ENCODE measurements around the gene CACNA2D1.
"Not testable (repeated sequence)": the region's sequence is repeated elsewhere in the genome, so short reads cannot be mapped to it uniquely, and the experiment has no call there.

The CACNA2D1 gene

GRCh38 chr7:82433507-82433906, 10.1 kb downstream of the CACNA2D1 start:
- no peak for DNase-seq

DNA sequence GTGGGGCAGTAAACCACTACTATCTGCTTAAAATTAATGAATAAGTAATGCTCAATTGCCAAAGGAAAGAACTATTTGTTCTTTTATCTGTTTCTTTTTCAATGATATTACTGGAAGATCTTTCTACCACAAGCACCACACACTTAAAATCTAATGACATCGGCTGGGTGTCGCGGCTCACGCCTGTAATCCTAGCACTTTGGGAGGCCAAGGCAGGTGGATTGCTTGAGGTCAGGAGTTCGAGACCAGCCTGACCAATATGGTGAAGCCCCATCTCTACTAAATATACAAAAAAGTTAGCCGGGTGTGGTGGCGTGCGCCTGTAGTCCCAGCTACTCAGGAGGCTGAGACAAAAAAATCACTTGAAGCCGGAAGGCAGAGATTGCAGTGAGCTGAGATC, 10.8 kb downstream of the CACNA2D1 start:
- not testable (repeated sequence) for DNase-seq

DNA sequence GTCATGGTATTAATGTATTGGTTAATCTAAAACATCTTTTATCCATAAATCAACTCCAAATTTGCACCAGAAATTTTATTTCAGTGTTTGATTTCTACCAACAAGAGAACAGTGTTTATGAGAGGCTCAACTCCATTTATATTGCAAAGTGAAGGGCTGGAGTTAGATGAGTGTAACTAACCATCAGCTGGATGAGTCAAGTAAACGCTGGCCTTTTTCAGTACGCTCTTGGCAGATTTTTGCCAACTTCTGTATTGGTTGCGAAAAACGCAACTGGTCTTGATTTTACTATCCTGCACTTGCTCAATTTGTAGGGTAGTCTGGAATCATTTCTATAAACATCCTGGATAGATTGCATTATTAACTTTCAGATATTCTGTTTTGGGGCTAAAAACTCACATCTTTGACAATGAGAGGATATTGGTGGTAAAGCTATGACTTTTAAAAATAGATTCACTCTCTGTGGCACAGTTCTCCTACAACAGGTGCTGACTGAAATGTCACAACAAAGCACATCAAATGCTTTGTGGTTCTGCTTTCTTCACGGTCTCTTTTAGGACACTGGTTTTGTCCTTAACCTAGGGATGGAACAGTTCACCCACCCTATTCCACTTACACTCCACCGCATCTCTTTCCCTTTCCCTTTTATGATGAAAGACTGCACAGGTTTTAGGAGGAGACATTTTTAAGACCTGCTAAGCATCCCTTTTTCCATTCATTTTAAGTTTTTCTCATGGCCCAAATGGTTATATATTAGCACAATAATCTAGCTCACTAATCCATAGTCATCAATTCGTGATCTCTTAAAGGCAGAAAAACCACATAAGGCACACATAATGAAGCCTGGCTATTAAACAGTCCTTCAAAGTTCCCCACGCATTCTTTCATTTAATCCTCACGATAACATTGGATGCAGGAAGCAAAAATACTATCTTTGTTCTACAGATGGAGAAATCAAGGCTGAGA, 12.8 kb downstream of the CACNA2D1 start:
- DNase-seq, result no peak

GRCh38 chr7:82429408-82429807, 14.2 kb downstream of the CACNA2D1 start:
- DNase-seq, result no peak

DNA sequence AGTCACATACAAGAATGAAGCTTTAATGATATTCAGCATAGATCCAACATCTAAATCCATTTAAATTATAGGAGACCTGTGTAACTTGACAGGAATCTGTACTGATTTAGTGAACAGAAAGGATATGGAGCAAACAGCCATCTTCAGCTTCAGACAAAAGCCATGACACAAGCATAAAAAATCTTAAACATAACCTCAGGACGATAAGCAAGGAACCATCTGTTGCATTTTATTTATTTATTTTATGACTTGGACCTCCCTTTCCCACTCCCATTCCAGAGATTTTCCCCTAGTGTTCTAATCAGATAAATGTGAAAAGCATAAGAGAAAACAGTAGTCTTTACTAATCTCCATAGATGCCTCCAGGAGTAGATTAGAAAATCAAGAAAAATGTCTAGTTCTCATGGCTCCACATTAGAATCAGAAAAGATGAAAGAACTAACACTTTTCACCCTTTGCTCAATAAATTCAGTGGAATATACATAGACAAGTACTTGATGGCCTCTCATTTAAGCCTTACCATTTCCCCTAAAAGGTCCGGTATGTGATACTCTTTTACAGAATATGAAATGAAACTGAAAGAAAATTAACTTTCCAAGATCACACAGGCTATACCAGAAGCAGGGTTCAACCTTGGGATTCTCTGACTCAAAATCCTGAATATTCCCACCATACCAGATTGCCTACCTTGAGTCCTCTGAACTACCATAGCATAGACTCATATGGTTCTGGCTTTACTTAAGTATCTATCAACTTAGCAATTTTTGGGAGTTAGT, 15.2 kb downstream of the CACNA2D1 start:
- DNase-seq, result no peak

DNA sequence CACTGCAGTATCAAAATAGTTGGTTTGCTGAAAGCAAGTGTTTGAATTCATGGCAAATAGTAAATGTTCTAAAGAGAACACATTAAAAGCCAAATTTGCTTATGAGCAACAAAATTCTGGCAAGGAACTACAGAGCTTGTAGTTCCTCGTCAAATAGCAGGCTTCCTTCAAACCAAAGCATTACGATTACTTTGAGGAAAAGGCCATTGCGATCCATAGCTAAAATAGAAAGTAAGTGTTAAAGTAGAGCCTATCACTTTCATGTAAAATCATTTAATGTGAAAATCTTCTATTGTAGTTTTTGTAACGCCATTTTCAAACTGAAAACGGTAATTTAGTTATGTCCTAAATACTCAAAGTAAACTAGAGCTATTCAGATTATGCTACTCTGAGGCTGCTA, 20.1 kb downstream of the CACNA2D1 start:
- no peak for DNase-seq

- no peak for DNase-seq
Observed at GRCh38 chr7:82419200-82419599, 24.4 kb downstream of the CACNA2D1 start.

DNA sequence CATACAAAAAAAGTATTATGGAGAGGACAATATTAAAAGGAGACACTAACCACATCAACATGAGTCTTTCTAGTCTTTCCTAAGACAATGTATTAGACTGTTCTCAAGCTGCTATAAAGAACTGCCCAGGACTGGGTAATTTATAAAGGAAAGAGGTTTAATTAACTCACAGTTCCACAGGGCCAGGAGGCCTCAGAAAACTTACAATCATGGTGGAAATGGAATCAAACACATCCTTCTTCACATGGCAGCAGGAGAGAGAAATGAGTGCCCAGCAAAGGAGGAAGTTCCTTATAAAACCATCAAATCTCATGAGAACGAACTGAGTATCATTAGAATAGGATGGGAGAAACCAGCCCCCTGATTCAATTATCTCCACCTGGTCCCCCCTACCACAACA, 25.7 kb downstream of the CACNA2D1 start:
- no peak for DNase-seq

- DNase-seq, result no peak
Observed at GRCh38 chr7:82416402-82416801, 27.2 kb downstream of the CACNA2D1 start.

DNA sequence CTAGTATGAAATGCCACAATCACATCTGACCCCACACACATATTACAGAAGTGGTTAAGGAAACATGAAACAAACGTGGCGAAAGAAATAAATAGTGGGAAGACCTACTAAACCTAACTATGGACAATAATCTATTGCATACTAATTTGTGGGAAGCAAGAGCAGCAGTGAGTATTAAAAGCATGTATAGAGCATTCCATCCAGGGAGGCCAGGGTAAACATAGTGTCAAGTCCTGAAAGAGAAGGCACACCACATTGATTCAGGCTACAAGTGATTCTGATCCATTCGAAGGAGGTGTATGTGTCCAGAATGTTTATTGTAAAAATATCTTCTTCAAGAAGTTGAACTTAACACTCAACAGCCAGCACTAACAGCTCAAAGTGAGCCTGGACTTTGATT, 29.2 kb downstream of the CACNA2D1 start:
- DNase-seq, result no peak

GRCh38 chr7:82413237-82413636, 30.3 kb downstream of the CACNA2D1 start:
- no peak for DNase-seq

DNA sequence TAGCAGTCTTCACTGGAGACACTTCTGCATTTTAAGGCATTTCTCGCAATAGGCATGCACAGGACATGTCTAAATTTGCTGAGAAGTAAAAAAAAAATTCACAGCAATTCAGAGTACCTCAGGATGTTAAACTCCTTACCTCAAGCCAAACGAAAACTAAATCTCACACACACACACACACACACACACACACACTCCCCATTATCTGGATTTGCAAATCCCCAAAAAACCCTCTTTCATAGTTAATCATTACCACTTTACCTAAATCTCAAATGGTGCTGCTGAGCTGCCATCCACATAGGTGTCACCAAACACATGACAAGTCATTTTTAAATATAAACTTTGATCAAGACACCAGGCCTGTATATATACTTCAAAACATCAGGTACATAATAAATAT, 31.8 kb downstream of the CACNA2D1 start:
- DNase-seq, result no peak

- DNase-seq, result no peak
Observed at GRCh38 chr7:82410461-82410860, 33.1 kb downstream of the CACNA2D1 start.

- DNase-seq, result no peak
Observed at GRCh38 chr7:82406937-82407336, 36.6 kb downstream of the CACNA2D1 start.

DNA sequence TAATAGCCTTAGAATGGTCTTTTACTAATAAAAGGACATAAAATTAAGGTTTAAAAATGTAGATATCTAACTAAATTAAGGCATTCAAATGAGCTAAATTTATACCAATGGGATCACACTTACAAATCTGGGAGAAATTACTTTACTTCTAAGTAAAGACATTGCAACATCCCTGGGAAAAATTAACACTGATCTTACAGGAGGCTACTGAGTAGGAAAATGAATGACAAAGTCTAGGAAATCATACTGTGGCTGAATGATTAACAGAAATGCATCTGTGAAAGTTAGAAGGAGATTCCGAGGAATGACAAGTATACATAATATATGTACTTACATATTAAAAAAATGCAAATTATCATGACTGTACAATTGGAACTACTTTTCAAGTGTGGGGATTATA, 38.3 kb downstream of the CACNA2D1 start:
- no peak for DNase-seq

GRCh38 chr7:82404652-82405051, 38.9 kb downstream of the CACNA2D1 start:
- no peak for DNase-seq

DNA sequence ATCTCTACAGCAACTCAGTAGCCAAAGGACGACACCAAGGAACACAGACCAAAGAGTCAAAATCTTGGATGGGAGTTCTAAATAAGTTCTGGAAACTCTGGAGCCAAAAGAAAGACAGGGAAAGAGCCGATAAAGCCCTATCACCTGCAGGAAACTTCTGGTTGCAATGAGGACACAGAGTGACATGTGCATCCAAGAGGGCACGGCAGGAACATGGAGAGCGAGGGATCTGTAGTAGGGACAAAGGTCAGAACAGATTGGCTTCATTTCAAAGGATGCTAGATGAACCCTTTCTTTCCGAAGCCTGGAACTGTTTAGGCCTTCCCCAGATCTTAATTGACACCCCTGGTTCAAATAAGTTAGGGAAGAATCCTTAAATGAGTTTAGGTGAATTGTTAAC, 39.5 kb downstream of the CACNA2D1 start:
- DNase-seq, result no peak

DNA sequence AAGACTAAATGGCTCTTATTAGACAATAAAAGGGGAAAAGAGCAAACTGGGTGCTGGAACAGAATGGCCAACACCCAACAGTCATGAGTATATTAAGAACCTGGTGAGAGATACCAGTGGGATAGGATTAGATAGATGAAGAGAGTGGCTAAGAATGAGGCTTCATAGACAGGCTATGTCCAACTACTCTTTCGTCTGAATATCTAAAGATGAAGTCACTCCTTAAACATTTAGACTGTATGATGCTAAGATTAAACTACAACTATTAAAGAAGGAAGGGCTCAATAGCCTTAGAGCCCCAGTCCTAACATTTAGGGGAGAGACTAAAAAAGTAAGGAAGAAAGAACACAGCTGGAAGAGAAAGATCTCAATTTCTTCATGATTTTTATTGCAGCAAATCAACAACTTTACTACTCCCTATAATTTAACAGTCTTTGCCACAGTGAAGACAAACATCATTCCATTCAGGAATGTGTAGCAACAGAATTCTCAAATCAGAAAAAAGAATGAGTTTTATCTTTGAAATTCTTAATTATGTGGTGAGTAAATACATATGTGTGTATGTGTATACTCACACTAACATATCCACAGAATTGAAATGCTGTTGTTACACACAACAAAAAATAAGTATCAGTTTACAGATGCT, 45.6 kb downstream of the CACNA2D1 start:
- no peak for DNase-seq

GRCh38 chr7:82396343-82396742, 47.2 kb downstream of the CACNA2D1 start:
- DNase-seq, result no peak

GRCh38 chr7:82395147-82395546, 48.4 kb downstream of the CACNA2D1 start:
- no peak for DNase-seq

- no peak for DNase-seq
Observed at GRCh38 chr7:82393840-82394220, 49.7 kb downstream of the CACNA2D1 start.

- DNase-seq, result no peak
Observed at GRCh38 chr7:82393076-82393839, 50.3 kb downstream of the CACNA2D1 start.

- no peak for DNase-seq
Observed at GRCh38 chr7:82390936-82391335, 52.6 kb downstream of the CACNA2D1 start.
